ENCODE data around the gene OR2G3.

The OR2G3 gene

DNA sequence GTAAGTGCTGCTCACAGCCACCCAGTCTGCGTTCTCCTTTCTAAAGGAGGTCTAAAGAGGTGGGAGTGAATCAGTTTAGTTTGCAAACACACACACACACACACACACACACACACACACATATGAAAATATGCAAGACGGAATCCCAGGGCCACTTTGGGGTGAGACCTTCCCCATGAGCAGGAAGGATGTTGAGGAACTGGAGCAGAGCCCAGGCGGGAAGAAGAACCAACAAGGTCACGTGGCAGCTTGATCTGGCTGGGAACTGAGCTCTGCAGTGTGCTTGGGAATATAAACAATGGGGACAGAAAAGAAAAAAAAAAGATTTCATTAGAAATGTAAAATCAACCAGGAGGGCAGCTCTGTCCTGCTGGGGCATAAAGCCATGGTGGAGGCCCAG is 32.6 kb downstream of the OR2G3 start:
- TF ChIP-seq, protein P1, sequence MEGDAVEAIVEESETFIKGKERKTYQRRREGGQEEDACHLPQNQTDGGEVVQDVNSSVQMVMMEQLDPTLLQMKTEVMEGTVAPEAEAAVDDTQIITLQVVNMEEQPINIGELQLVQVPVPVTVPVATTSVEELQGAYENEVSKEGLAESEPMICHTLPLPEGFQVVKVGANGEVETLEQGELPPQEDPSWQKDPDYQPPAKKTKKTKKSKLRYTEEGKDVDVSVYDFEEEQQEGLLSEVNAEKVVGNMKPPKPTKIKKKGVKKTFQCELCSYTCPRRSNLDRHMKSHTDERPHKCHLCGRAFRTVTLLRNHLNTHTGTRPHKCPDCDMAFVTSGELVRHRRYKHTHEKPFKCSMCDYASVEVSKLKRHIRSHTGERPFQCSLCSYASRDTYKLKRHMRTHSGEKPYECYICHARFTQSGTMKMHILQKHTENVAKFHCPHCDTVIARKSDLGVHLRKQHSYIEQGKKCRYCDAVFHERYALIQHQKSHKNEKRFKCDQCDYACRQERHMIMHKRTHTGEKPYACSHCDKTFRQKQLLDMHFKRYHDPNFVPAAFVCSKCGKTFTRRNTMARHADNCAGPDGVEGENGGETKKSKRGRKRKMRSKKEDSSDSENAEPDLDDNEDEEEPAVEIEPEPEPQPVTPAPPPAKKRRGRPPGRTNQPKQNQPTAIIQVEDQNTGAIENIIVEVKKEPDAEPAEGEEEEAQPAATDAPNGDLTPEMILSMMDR (IDR thresholded peaks at IDR 0.05; ENCODE audit: extremely low read depth, insufficient read depth, missing control alignments): no peak
- no peak for DNase-seq (ENCODE audit: low spot score)
- in situ Hi-C loops (cut with MboI; ENCODE audit: low pct_unique_long_range_greater_than_20kb, low sequenced_read_pairs, unreplicated experiment): no loop called here

DNA sequence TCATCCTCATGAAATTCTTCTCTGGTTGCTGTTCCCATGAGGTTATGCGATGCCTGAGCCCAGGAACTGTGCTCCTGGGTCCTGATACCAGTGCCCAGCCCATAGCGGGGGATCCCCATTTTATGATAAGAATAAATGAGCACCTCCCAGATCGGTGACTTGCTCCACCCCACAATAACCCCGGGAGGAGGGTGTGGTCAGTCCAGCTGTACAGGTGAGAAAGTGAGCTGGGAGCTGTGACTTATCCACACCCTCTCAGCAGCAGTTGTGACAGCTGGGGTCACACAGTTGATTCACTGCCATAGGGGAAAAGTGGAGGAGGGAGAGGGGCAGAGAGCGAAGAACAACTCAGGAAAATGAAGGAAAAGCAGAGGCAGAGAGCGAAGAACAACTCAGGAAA is 33.4 kb downstream of the OR2G3 start:
- TF ChIP-seq, protein P1 (IDR thresholded peaks at IDR 0.05; ENCODE audit: extremely low read depth, insufficient read depth, missing control alignments): no peak
- in situ Hi-C loops (cut with MboI; ENCODE audit: low pct_unique_long_range_greater_than_20kb, low sequenced_read_pairs, unreplicated experiment): no loop called here
- no peak for DNase-seq (ENCODE audit: low spot score)

DNA sequence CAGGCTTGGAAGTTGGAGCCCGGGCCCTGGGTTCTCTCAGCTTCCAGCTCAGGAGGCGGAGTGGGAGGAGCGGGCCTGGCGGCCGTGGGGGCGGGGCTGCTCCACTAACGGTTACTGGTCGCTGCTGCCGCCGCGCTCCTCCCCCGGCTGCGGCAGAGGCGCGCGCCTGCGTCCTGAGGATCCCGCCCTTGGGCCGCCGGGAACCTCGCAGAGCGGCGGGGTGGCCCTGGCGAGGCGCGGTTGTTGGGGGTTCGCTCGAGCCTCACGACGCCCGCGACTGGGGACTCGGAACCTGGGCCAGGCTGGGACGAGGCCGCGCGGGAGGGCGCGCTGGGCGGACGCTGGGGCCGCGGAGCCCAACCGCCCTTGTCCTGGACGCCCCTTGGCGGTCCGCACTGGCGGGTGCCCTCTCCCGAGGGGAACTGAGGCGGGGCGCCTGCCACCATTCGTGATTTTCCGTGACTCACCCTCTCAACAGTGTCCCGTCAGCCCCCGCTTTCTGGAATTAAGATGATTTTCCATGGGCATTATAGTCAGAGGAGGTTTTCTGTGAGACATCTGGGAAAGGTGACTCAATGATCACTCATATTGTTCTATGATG is 34.1 kb downstream of the OR2G3 start:
- in situ Hi-C loops (cut with MboI; ENCODE audit: low pct_unique_long_range_greater_than_20kb, low sequenced_read_pairs, unreplicated experiment): no loop called here
- TF ChIP-seq, protein P1 (IDR thresholded peaks at IDR 0.05; ENCODE audit: extremely low read depth, insufficient read depth, missing control alignments): no peak
- DNase-seq (ENCODE audit: low spot score): no peak

DNA sequence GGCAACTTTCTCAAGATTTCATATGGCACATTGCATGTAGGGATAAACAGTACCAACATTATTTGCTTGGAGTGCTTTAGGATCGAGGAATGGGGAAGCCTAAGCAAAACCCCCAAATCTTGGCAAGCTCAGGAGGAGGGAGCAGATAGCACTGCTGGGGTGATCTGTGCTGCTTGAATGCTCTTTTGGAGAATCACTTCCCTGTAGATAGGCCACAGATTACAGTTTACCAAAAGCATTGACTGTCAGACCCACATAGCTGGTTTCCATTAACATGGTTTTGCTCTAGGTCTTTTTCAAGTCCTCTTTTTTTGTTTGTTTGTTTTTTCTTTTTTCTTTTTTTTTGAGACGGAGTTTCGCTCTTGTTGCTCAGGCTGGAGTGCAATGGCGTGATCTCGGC is 37.4 kb downstream of the OR2G3 start:
- DNase-seq (ENCODE audit: low spot score): no peak
- in situ Hi-C loops (cut with MboI; ENCODE audit: low pct_unique_long_range_greater_than_20kb, low sequenced_read_pairs, unreplicated experiment): no loop called here
- TF ChIP-seq, protein P1 (IDR thresholded peaks at IDR 0.05; ENCODE audit: extremely low read depth, insufficient read depth, missing control alignments): no peak

DNA sequence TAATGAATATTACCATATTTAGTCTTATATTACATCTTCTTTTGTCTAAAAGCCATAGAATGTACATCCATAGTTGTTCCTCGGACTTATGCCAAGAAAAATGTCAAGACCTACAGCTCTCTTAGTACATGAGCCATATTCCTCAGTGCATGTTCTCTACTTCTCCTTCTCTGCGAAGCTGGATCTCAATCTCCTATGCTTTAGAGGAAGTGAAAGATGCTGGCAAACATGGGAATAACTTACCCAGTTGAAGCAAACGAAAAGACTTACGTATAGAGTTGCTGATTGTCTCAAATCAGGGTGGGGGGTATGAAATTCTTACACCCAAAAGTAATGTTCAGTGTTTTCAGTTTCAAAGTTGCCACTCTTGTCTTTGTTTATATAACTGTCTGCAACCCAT is 41.5 kb downstream of the OR2G3 start:
- in situ Hi-C loops (cut with MboI; ENCODE audit: low pct_unique_long_range_greater_than_20kb, low sequenced_read_pairs, unreplicated experiment): no loop called here
- TF ChIP-seq, protein P1 (IDR thresholded peaks at IDR 0.05; ENCODE audit: extremely low read depth, insufficient read depth, missing control alignments): no peak
- no peak for DNase-seq (ENCODE audit: low spot score)

DNA sequence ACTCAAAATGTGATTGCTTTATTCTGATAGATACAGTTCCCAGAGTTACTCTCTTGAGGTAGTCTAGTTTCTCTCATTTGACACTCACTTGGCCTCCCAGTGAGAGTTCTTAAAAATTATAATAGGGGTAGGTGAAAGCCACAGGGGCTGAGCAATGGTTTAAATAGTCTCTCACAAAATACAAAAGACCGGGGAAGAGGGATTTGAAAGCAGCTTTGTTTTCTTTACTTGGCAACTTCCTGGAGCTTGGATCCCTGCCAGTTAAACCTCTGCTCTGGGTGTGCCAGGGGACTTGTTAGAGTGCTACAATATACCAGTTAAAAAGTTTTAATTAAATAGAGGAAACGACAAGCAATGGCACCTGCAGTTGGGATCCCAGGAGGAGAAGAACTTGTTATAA is 42.5 kb downstream of the OR2G3 start:
- DNase-seq (ENCODE audit: low spot score): no peak
- TF ChIP-seq, protein P1 (IDR thresholded peaks at IDR 0.05; ENCODE audit: extremely low read depth, insufficient read depth, missing control alignments): no peak
- in situ Hi-C loops (cut with MboI; ENCODE audit: low pct_unique_long_range_greater_than_20kb, low sequenced_read_pairs, unreplicated experiment): no loop called here

DNA sequence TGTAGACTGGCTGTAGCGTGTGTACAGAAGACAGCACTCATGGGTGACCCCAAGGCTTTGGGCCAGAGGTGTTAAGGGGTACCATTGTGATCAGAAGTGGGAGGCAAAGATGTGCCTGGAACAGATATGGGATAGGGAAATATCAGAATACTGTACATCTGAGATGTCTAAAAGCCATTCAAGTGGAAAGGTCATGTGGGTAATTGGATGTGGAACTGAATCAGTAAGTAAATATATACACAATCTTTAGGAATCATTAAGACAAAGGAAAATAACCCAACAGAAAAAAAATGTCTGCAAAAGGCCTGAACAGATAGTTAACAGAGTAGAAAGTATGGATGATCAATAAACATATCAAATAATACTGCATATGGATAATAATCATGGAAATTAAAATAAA is 47.7 kb downstream of the OR2G3 start:
- DNase-seq (ENCODE audit: low spot score): no peak
- in situ Hi-C loops (cut with MboI; ENCODE audit: low pct_unique_long_range_greater_than_20kb, low sequenced_read_pairs, unreplicated experiment): no loop called here
- TF ChIP-seq, protein P1 (IDR thresholded peaks at IDR 0.05; ENCODE audit: extremely low read depth, insufficient read depth, missing control alignments): no peak

All from GM13977 (cell line).